H1 (cell line): Measurements from ENCODE around the gene ARL10.

Source experiments
- CTCF ChIP-seq, 3 experiments: IDR thresholded peaks; 1 replicate in 2 of 3; 2 replicates in 1 of 3; pipeline versions ENCODE4 v1.5.1 to v1.6.1; 2011; ENCODE audit warnings: low read length in 3 of 3, mild to moderate bottlenecking in 3 of 3, inconsistent platforms in 2 of 3, low read depth in 1 of 3, moderate library complexity in 1 of 3; ENCODE audit not compliant: insufficient read depth in 1 of 3; ENCODE audit errors: control extremely low read depth in 1 of 3
- GTF2F1 ChIP-seq: IDR thresholded peaks from 2 replicates; pipeline ENCODE4 v1.6.1; 2012; ENCODE audit warnings: low read depth, low read length, improper control_type of control experiment, borderline replicate concordance
- JUND ChIP-seq: IDR thresholded peaks from 2 replicates; pipeline ENCODE4 v1.6.1; 2011; ENCODE audit warnings: mild to moderate bottlenecking, improper control_type of control experiment, low read length
- POLR2AphosphoS5 ChIP-seq: IDR thresholded peaks from 2 replicates; pipeline ENCODE4 v1.6.1; 2011; ENCODE audit warnings: low read depth, low read length
- TAF1 ChIP-seq: IDR thresholded peaks from 2 replicates; pipeline ENCODE4 v1.6.1; 2011; ENCODE audit warnings: mild to moderate bottlenecking, low read depth, low read length
- TBP ChIP-seq: IDR thresholded peaks from 2 replicates; pipeline ENCODE4 v1.6.1; 2011; ENCODE audit warnings: low read depth, low read length, improper control_type of control experiment

GRCh38 chr5:176360894-176361436 lies 4.3 kb upstream of the ARL10 start:
- TF ChIP-seq TAF1 = no peak
- TF ChIP-seq POLR2AphosphoS5 = no peak
- no peak for TF ChIP-seq CTCF (IDR thresholded peaks at IDR 0.05; ENCODE audit: control extremely low read depth in 1 of 3, insufficient read depth in 1 of 3, low read depth in 1 of 3, low read length in 3 of 3)
- TF ChIP-seq TBP = no peak
- TF ChIP-seq GTF2F1 = no peak
- no peak for TF ChIP-seq JUND
